GM06990 (cell line): ENCODE data around the gene ZNF500.

ENCODE experiments used
- DNase-seq: peaks from one replicate; pipeline ENCODE4 v3.0.0-alpha.2; 2011; ENCODE audit not compliant: insufficient read length; ENCODE audit errors: extremely low read depth
- H3K27me3 ChIP-seq: replicated peaks from 2 replicates; pipeline ENCODE4 v1.6.0; 2011; ENCODE audit warnings: low read length; ENCODE audit not compliant: control insufficient read depth, insufficient read depth
- H3K36me3 ChIP-seq: 2 replicates; pipeline ENCODE4 v1.5.1; 2011; ENCODE audit warnings: low read length; ENCODE audit not compliant: control insufficient read depth, insufficient read depth
- H3K4me3 ChIP-seq: replicated peaks from 2 replicates; pipeline ENCODE4 v1.5.1; 2011; ENCODE audit warnings: low read depth, mild to moderate bottlenecking, control low read depth, low read length
- CTCF ChIP-seq: IDR thresholded peaks from 2 replicates; pipeline ENCODE4 v1.5.1; 2011; ENCODE audit warnings: low read length, control low read depth, mild to moderate bottlenecking, inconsistent platforms; ENCODE audit not compliant: insufficient read depth, poor library complexity, severe bottlenecking

Gene ZNF500

GRCh38 chr16:4700997-4701743 is 65.8 kb downstream of the ZNF500 start:
- TF ChIP-seq CTCF = no peak
- H3K27me3 ChIP-seq = no peaks in the 10 kb centered on the region
- no peak for DNase-seq
- H3K4me3 ChIP-seq = no peak overlapping the region
- peaks cover 36% of the 10 kb centered on the region for H3K36me3 ChIP-seq

- Histone ChIP-seq H3K36me3 (peaks cover 41% of the 10 kb centered on the region), H3K4me3 (no peak overlapping the region), H3K27me3 (no peaks in the 10 kb centered on the region)
- DNase-seq = no peak
- no peak for TF ChIP-seq CTCF
These were observed 66.5 kb downstream of the ZNF500 start for GRCh38 chr16:4700380-4700996.

- TF ChIP-seq CTCF = no peak
- no peak for DNase-seq
- Histone ChIP-seq H3K4me3 (no peak overlapping the region), H3K27me3 (no peaks in the 10 kb centered on the region), H3K36me3 (peaks cover 42% of the 10 kb centered on the region)
These were observed 67.9 kb downstream of the ZNF500 start for GRCh38 chr16:4699046-4699556.

GRCh38 chr16:4698321-4699045 is 68.5 kb downstream of the ZNF500 start:
- H3K36me3 ChIP-seq = peaks cover 40% of the 10 kb centered on the region
- TF ChIP-seq CTCF = no peak

More at GRCh38 chr16:4698321-4699045, 68.5 kb downstream of the ZNF500 start:
- Histone ChIP-seq H3K4me3 (no peak overlapping the region), H3K27me3 (no peaks in the 10 kb centered on the region)
- DNase-seq = no peak
